Endothelial cell of umbilical vein (primary cell): ENCODE data around the gene HUWE1.

Experiments used
- POLR2A ChIP-seq: IDR thresholded peaks from 2 replicates; pipeline ENCODE4 v1.6.1; 2012; ENCODE audit warnings: low read depth, mild to moderate bottlenecking, control low read depth, low read length
- POLR2AphosphoS5 ChIP-seq: IDR thresholded peaks from 2 replicates; pipeline ENCODE4 v1.6.1; 2012; ENCODE audit warnings: low read depth, mild to moderate bottlenecking, control low read depth, low read length, moderate library complexity; ENCODE audit not compliant: insufficient read depth
- TF ChIP-seq, protein P1 (sequence below), 2 donors: IDR thresholded peaks; 1 replicate in 1 of 2; 2 replicates in 1 of 2; pipeline ENCODE4 v1.5.1; 2011; ENCODE audit warnings: low read length in 2 of 2, mild to moderate bottlenecking in 2 of 2, moderate library complexity in 2 of 2, control low read depth in 1 of 2, inconsistent platforms in 1 of 2, low read depth in 1 of 2; ENCODE audit not compliant: insufficient read depth in 1 of 2; ENCODE audit errors: extremely low read depth in 1 of 2

DNA sequence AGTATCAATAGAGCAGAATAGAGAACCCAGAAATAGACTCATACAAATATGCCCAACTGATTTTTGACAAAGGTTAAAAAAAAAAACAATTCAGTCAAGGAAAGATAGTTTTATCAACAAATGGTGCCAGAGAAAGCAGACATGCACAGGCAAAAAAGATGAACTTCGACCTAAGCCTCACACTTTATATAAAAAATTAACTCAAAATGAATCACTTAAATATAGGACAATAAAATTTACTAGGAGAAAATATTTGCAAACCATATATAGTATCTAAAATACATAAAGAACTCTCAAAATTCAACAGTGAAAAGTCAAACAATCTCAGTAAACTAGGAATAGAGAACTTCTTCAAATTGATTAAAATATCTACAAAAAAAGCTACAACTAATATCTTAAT lies 29.7 kb downstream of the HUWE1 start:
- TF ChIP-seq, protein P1, sequence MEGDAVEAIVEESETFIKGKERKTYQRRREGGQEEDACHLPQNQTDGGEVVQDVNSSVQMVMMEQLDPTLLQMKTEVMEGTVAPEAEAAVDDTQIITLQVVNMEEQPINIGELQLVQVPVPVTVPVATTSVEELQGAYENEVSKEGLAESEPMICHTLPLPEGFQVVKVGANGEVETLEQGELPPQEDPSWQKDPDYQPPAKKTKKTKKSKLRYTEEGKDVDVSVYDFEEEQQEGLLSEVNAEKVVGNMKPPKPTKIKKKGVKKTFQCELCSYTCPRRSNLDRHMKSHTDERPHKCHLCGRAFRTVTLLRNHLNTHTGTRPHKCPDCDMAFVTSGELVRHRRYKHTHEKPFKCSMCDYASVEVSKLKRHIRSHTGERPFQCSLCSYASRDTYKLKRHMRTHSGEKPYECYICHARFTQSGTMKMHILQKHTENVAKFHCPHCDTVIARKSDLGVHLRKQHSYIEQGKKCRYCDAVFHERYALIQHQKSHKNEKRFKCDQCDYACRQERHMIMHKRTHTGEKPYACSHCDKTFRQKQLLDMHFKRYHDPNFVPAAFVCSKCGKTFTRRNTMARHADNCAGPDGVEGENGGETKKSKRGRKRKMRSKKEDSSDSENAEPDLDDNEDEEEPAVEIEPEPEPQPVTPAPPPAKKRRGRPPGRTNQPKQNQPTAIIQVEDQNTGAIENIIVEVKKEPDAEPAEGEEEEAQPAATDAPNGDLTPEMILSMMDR (IDR thresholded peaks at IDR 0.05; ENCODE audit: extremely low read depth in 1 of 2, insufficient read depth in 1 of 2, low read depth in 1 of 2, low read length in 2 of 2) = no peak
- TF ChIP-seq POLR2AphosphoS5 = no peak
- no peak for TF ChIP-seq POLR2A
